CD14-positive monocyte (primary cell): Measurements from ENCODE around the gene FAM98C. TPM values are rescaled to one million over a fixed set of nuclear protein-coding genes. Genes with fewer than 3 reads are reported as not detected.

Source experiments
- DNase-seq, 3 donors: peaks; one replicate each; pipeline ENCODE4 v3.0.0-alpha.2; 2011 to 2022
- H2AFZ ChIP-seq: 2 replicates; pipeline ENCODE4 v1.6.0; 2012; ENCODE audit warnings: mild to moderate bottlenecking, low read depth, low read length, inconsistent platforms; ENCODE audit not compliant: insufficient read depth, poor library complexity, severe bottlenecking
- H3K27ac ChIP-seq, 2 donors: 1 replicate in 1 of 2; 2 replicates in 1 of 2; pipeline ENCODE4 v1.5.1; 2012 to 2013; ENCODE audit warnings: low read length in 2 of 2, control low read depth in 1 of 2, inconsistent platforms in 1 of 2, low read depth in 1 of 2, mild to moderate bottlenecking in 1 of 2
- H3K27me3 ChIP-seq, 2 donors: one replicate each; pipeline versions ENCODE4 v1.6.0 to v1.6.1; 2011 to 2013; ENCODE audit warnings: low read length in 2 of 2; ENCODE audit not compliant: control insufficient read depth in 2 of 2, insufficient read depth in 2 of 2
- H3K36me3 ChIP-seq, 2 donors: replicated peaks in 1 of 2; 1 replicate in 1 of 2; 2 replicates in 1 of 2; pipeline versions ENCODE4 v1.5.1 to v1.6.1; 2012 to 2013; ENCODE audit warnings: low read length in 2 of 2, control low read depth in 1 of 2, inconsistent platforms in 1 of 2, mild to moderate bottlenecking in 1 of 2; ENCODE audit not compliant: insufficient read depth in 2 of 2, control insufficient read depth in 1 of 2
- H3K4me1 ChIP-seq, 2 donors: 1 replicate in 1 of 2; 2 replicates in 1 of 2; pipeline versions ENCODE4 v1.5.1 to v1.6.1; 2012 to 2013; ENCODE audit warnings: low read length in 2 of 2, control low read depth in 1 of 2, inconsistent platforms in 1 of 2, mild to moderate bottlenecking in 1 of 2, moderate library complexity in 1 of 2; ENCODE audit not compliant: insufficient read depth in 2 of 2, control insufficient read depth in 1 of 2
- H3K4me2 ChIP-seq: replicated peaks from 2 replicates; pipeline ENCODE3; 2012; ENCODE audit warnings: low read length, moderate library complexity, mild to moderate bottlenecking; ENCODE audit not compliant: poor library complexity, severe bottlenecking; ENCODE audit errors: extremely low read depth
- H3K4me3 ChIP-seq, 3 experiments: fragments of 200-600 bp in 1 of 3; sonication (generic) in 1 of 3; replicated peaks in 1 of 3; 1 replicate in 2 of 3; 2 replicates in 1 of 3; pipeline ENCODE4 v1.5.1; 2011 to 2013; ENCODE audit warnings: low read length in 3 of 3, mild to moderate bottlenecking in 3 of 3, control low read depth in 2 of 3, low read depth in 2 of 3, inconsistent platforms in 1 of 3, moderate library complexity in 1 of 3
- H3K79me2 ChIP-seq: 2 replicates; pipeline ENCODE4 v1.6.0; 2012; ENCODE audit warnings: mild to moderate bottlenecking, control low read depth, inconsistent platforms, low read length, moderate library complexity; ENCODE audit not compliant: insufficient read depth
- H3K9ac ChIP-seq: 2 replicates; pipeline ENCODE4 v1.6.0; 2017; ENCODE audit warnings: low read length, mild to moderate bottlenecking; ENCODE audit not compliant: insufficient read depth, poor library complexity, severe bottlenecking
- H3K9me3 ChIP-seq, 2 donors: replicated peaks in 1 of 2; 1 replicate in 1 of 2; 2 replicates in 1 of 2; pipeline versions ENCODE4 v1.5.1 to v1.6.1; 2012 to 2013; ENCODE audit warnings: low read length in 2 of 2, control low read depth in 1 of 2; ENCODE audit not compliant: control insufficient read depth in 1 of 2, insufficient read depth in 1 of 2
- H4K20me1 ChIP-seq: 2 replicates; pipeline ENCODE4 v1.6.0; 2012; ENCODE audit warnings: mild to moderate bottlenecking, low read length, control low read depth, moderate library complexity; ENCODE audit not compliant: insufficient read depth
- H3K27ac Mint-ChIP-seq, 7 donors: one replicate each; pipeline ENCODE4 v1.8.0; 2020; ENCODE audit warnings: mild to moderate bottlenecking in 7 of 7, mixed read lengths in 7 of 7, moderate library complexity in 6 of 7, inconsistent platforms in 2 of 7
- H3K27me3 Mint-ChIP-seq, 3 donors: one replicate each; pipeline ENCODE4 v1.8.0; 2021 to 2022; ENCODE audit warnings: low read depth in 3 of 3, mild to moderate bottlenecking in 3 of 3, mixed read lengths in 3 of 3, moderate library complexity in 3 of 3, inconsistent platforms in 1 of 3
- H3K36me3 Mint-ChIP-seq, 2 donors: one replicate each; pipeline ENCODE4 v1.8.0; 2020; ENCODE audit warnings: mixed read lengths in 2 of 2, inconsistent platforms in 1 of 2, mild to moderate bottlenecking in 1 of 2
- H3K4me1 Mint-ChIP-seq: one replicate; pipeline ENCODE4 v1.8.0; 2020; ENCODE audit warnings: mild to moderate bottlenecking, mixed read lengths
- H3K4me3 Mint-ChIP-seq, 2 donors: one replicate each; pipeline ENCODE4 v1.8.0; 2020; ENCODE audit warnings: mild to moderate bottlenecking in 2 of 2, mixed read lengths in 2 of 2, moderate library complexity in 1 of 2
- H3K9me3 Mint-ChIP-seq, 7 donors: one replicate each; pipeline ENCODE4 v1.8.0; 2020 to 2022; ENCODE audit warnings: mixed read lengths in 7 of 7, mild to moderate bottlenecking in 6 of 7, moderate library complexity in 6 of 7, inconsistent platforms in 2 of 7
- CTCF ChIP-seq: fragments of 200-600 bp; IDR thresholded peaks from one replicate; pipeline ENCODE4 v1.8.0; 2022; ENCODE audit warnings: antibody characterized with exemption, mild to moderate bottlenecking
- WGBS: methylation state at CpG from one replicate; pipeline ENCODE4 v1.1.5; 2013; ENCODE audit warnings: missing lambda C conversion rate; ENCODE audit not compliant: insufficient coverage; 5-methylcytosine and 5-hydroxymethylcytosine counted together
- intact Hi-C, 2 donors: fragments of 100-400 bp; cut with micrococcal nuclease; formaldehyde crosslinking; loops; one replicate each; pipeline versions ENCODE4 v1.15.0 to v1.15.1; 2023
- polyA plus RNA-seq, 3 donors: library from polyadenylated mRNA; depleted of rRNA in 1 of 3; unstranded in 2 of 3; stranded (reverse) in 1 of 3; fragments of 300-500 nt in 2 of 3; fragments of >200 nt in 1 of 3; fragmentation: Illumina TruSeq in 2 of 3; gene quantifications; 1 replicate in 2 of 3; 2 replicates in 1 of 3; pipeline ENCODE4 v1.2.3, GENCODE V29; 2012 to 2021

The FAM98C gene
- polyA plus RNA-seq, 3 donors, result 8.5 to 41.0 (median 12.6) TPM

DNA sequence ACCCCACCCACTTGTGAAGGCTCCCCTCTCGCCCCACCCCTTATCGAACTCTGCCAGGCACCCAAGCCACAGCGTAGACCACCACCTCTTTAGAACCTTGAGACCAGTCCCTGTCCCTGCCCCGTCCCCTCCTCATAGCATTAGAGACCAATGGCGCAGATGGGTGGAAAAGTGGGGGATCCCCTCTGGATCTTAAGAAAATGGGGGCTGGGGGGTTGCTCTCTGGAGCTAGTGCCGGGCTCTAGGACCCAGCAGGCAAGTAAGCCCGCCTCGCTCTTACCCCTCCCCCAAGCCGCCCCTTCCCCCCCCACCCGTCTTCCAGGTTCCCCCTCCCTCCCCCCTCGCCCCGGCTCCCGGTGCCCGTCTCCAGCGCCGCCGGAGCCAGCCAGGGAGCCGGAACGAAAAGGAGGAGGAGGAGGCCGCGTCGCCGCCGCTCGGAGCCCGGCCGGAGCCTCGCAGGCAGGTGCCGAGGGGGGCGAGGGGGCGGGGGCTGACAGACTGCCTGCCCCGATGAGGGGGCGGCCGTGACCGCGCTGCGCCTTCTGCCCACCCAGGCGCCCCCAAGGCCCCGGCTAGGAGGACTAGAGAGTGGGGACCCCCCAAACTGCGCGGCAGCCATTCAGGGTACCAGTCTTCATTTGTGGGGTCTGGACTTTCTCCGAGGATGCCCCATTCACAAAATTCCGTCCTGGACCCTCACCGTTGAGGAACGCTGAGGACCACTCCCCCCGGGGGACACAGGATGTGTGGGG, 14.4 kb upstream of the FAM98C start, which contains the start of gene SPRED3:
Gene SPRED3, plus strand, starts transcription at position 349 of the 752 bp plus-strand sequence. CDS start 1,606 bp downstream, outside the sequence.
- Histone ChIP-seq H2AFZ (peak within 1 kb of the TSS; percentile 86), H3K27ac (peak within 1 kb of the TSS; percentile 34 to 66), H3K9me3 (peaks cover 0 to 1% of the 10 kb centered on the region in 2 donors), H3K4me3 (peak within 1 kb of the TSS; percentile 43 to 86 (median 45)), H3K27me3 (peaks cover 30 to 89% of the 10 kb centered on the region in 2 donors), H4K20me1 (peaks cover 28% of the 10 kb centered on the region), H3K4me1 (peaks cover 32 to 39% of the 10 kb centered on the region in 2 donors), H3K9ac (peak within 1 kb of the TSS; percentile 53), H3K79me2 (no peaks in the 10 kb centered on the region), H3K36me3 (peaks cover 7 to 16% of the 10 kb centered on the region in 2 donors), H3K4me2 (peak within 1 kb of the TSS; percentile 94)
- TF ChIP-seq CTCF, result no peak
- Mint-ChIP-seq H3K4me3 (peak within 1 kb of the TSS; percentile 93 to 98), H3K27me3 (peaks cover 58 to 89% (median 69%) of the 10 kb centered on the region in 3 donors), H3K36me3 (peaks cover 16 to 22% of the 10 kb centered on the region in 2 donors), H3K9me3 (peaks cover 0 to 10% (median 3%) of the 10 kb centered on the region in 7 donors), H3K4me1 (peaks cover 26% of the 10 kb centered on the region), H3K27ac (peak within 1 kb of the TSS; percentile 82 to 95 (median 89))
- WGBS, result 2% methylated on average over 30 of the region's 46 CpGs
- no peak for DNase-seq
- intact Hi-C loops, result no loop called here

DNA sequence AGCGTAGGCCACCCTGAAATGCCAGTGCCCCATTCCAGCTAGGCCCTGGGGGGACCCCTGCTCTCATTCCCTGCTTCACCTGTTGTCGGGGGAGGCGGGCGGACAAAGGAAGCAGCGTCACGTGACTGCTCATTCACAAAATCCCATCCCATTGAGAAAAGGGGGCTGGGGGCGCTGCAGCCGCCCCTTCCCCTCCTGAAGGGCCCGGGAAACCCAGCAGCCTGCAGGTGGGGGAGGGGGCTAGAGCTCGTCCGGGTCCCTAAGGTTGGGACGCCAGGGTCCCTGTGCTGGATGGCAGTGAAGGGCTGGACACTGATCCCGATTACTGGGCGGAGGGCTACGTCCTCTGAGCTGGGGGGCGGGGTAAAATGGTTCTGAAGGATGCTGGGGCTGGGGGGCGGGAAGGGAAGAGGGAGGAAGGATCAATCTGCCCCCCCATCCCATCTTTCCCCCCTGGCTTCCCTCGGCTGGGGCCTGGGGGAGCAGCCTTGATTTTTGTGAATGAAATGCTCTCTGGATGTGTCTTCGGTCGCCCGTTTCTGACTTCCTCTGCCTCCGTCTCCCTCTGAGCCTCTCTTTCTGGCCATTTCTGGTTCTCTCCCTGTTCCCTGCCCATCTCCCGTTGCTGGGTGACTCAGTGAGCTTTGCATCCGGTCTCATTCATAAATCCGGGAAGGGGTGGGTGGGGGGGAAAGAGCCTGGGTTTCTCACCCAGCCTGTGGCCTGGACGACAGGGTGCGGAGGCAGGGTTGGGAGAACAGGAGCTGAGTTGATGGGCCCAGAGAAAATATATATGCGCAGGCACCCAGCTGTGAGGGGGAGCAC, 13.6 kb upstream of the FAM98C start:
- Histone ChIP-seq H3K4me3 (no peak overlapping the region), H3K27me3 (peaks cover 38 to 94% of the 10 kb centered on the region in 2 donors), H3K9me3 (peaks cover 0 to 9% of the 10 kb centered on the region in 2 donors), H2AFZ (no peak overlapping the region), H4K20me1 (peaks cover 20% of the 10 kb centered on the region), H3K36me3 (peaks cover 0 to 8% of the 10 kb centered on the region in 2 donors), H3K79me2 (no peaks in the 10 kb centered on the region), H3K9ac (no peak overlapping the region), H3K4me1 (peaks cover 32 to 39% of the 10 kb centered on the region in 2 donors), H3K27ac (no peak overlapping the region), H3K4me2 (no peak overlapping the region)
- peaks cover 26% of the 10 kb centered on the region for H3K4me1 Mint-ChIP-seq
- WGBS, result 12% methylated on average over 9 of the region's 28 CpGs
- H3K27ac Mint-ChIP-seq, result no peak overlapping the region
- peaks cover 0 to 12% (median 5%) of the 10 kb centered on the region in 7 donors for H3K9me3 Mint-ChIP-seq
- H3K4me3 Mint-ChIP-seq, result peak overlapping the region in 1 of 2 donors; percentile 82
- DNase-seq, result no peak
- peaks cover 66 to 94% (median 77%) of the 10 kb centered on the region in 3 donors for H3K27me3 Mint-ChIP-seq
- peaks cover 9 to 16% of the 10 kb centered on the region in 2 donors for H3K36me3 Mint-ChIP-seq
- TF ChIP-seq CTCF, result no peak
- intact Hi-C loops, result no loop called here
